WTC11 (cell line): ENCODE measurements around the gene SMIM13. TPM values are rescaled to one million over a fixed set of nuclear protein-coding genes. Genes with fewer than 3 reads are reported as not detected.
A peak's percentile ranks its signal among the peaks of the same experiment; 100 is the strongest.

Experiments used
- ATAC-seq: fragments of 200-7000 bp; cut with Tn5 transposase; 2 replicates; pipeline ENCODE4 v1.10.0; 2021; ENCODE audit warnings: mild to moderate bottlenecking, moderate library complexity
- CTCF ChIA-PET: fragments of 300-600 bp; sonication (Branson Sonifier 250); formaldehyde crosslinking; loops from one replicate; lab custom pipeline; 2021; ENCODE audit warnings: antibody characterized with exemption; lab: Charles Lee
- POLR2A ChIA-PET: fragments of 350-600 bp; sonication (Branson Sonifier 250); formaldehyde crosslinking; loops from one replicate; lab custom pipeline; 2021; ENCODE audit warnings: antibody characterized with exemption; lab: Charles Lee
- DNase-seq: peaks from one replicate; pipeline ENCODE4 v3.0.0; 2021; ENCODE audit warnings: low spot score
- H3K27ac Mint-ChIP-seq: 2 replicates; pipeline ENCODE4 v1.8.0; 2021; ENCODE audit warnings: mixed read lengths
- H3K27me3 Mint-ChIP-seq: 2 replicates; pipeline ENCODE4 v1.8.0; 2021; ENCODE audit warnings: low read depth, mild to moderate bottlenecking, moderate library complexity, mixed read lengths
- H3K36me3 Mint-ChIP-seq: 2 replicates; pipeline ENCODE4 v1.8.0; 2021; ENCODE audit warnings: mixed read lengths
- H3K4me1 Mint-ChIP-seq: 2 replicates; pipeline ENCODE4 v1.8.0; 2022; ENCODE audit warnings: mixed read lengths
- H3K4me3 Mint-ChIP-seq: 2 replicates; pipeline ENCODE4 v1.8.0; 2021; ENCODE audit warnings: mild to moderate bottlenecking, moderate library complexity, mixed read lengths
- H3K9me3 Mint-ChIP-seq: 2 replicates; pipeline ENCODE4 v1.8.0; 2021; ENCODE audit warnings: mixed read lengths
- ARID4B ChIP-seq: sonication (generic); formaldehyde crosslinking; IDR thresholded peaks from 2 replicates; pipeline ENCODE4 v1.8.0; 2023; ENCODE audit warnings: missing genetic modification reagents, mild to moderate bottlenecking, borderline replicate concordance
- ATF3 ChIP-seq: sonication (generic); formaldehyde crosslinking; conservative IDR thresholded peaks from 2 replicates; pipeline ENCODE4 v1.8.1; 2022; ENCODE audit warnings: mild to moderate bottlenecking, missing genetic modification reagents
- E2F1 ChIP-seq: sonication (generic); formaldehyde crosslinking; IDR thresholded peaks from 2 replicates; pipeline ENCODE4 v1.8.0; 2022; ENCODE audit warnings: mild to moderate bottlenecking, missing genetic modification reagents
- EMX1 ChIP-seq: fragments of 250-450 bp; sonication (Bioruptor Pico); IDR thresholded peaks from 2 replicates; pipeline ENCODE4 v1.8.0; 2021; ENCODE audit warnings: mild to moderate bottlenecking
- GABPB1 ChIP-seq: sonication (generic); formaldehyde crosslinking; IDR thresholded peaks from 2 replicates; pipeline ENCODE4 v1.8.1; 2023; ENCODE audit warnings: mild to moderate bottlenecking, missing genetic modification reagents
- GTF2I ChIP-seq: fragments of 250-450 bp; sonication (Bioruptor Pico); conservative IDR thresholded peaks from 2 replicates; pipeline ENCODE4 v1.4.0; 2021; ENCODE audit warnings: mild to moderate bottlenecking
- KAT7 ChIP-seq: sonication (generic); formaldehyde crosslinking; IDR thresholded peaks from 2 replicates; pipeline ENCODE4 v1.8.1; 2023; ENCODE audit warnings: missing genetic modification reagents, mild to moderate bottlenecking, borderline replicate concordance
- MXD4 ChIP-seq: fragments of 250-450 bp; sonication (Bioruptor Pico); IDR thresholded peaks from 2 replicates; pipeline ENCODE4 v1.8.0; 2021; ENCODE audit warnings: mild to moderate bottlenecking, moderate library complexity, borderline replicate concordance
- STAT6 ChIP-seq: sonication (generic); formaldehyde crosslinking; conservative IDR thresholded peaks from 2 replicates; pipeline ENCODE4 v1.8.1; 2023; ENCODE audit warnings: mild to moderate bottlenecking, low read depth, missing genetic modification reagents, moderate library complexity
- ZBTB21 ChIP-seq: sonication (generic); formaldehyde crosslinking; IDR thresholded peaks from 2 replicates; pipeline ENCODE4 v1.8.1; 2023; ENCODE audit warnings: mild to moderate bottlenecking, missing genetic modification reagents, borderline replicate concordance
- ZNF317 ChIP-seq: sonication (generic); formaldehyde crosslinking; IDR thresholded peaks from 2 replicates; pipeline ENCODE4 v1.8.1; 2023; ENCODE audit warnings: low read depth, mild to moderate bottlenecking, moderate library complexity, missing genetic modification reagents, borderline replicate concordance
- ZNF671 ChIP-seq: fragments of 250-450 bp; sonication (Bioruptor Pico); IDR thresholded peaks from 2 replicates; pipeline ENCODE4 v1.8.0; 2021; ENCODE audit warnings: mild to moderate bottlenecking
- total RNA-seq: library from RNA; stranded (reverse); gene quantifications from 3 replicates; pipeline ENCODE4 v1.2.3, GENCODE V29; 2021
- TF ChIP-seq, protein P1 (sequence below): fragments of 250-450 bp; sonication (Bioruptor Pico); conservative IDR thresholded peaks from 2 replicates; pipeline ENCODE4 v1.9.0; 2021; ENCODE audit warnings: mild to moderate bottlenecking
- TF ChIP-seq, protein P2 (sequence below): sonication (generic); formaldehyde crosslinking; IDR thresholded peaks from 2 replicates; pipeline ENCODE4 v1.8.1; 2022; ENCODE audit warnings: missing genetic modification reagents, borderline replicate concordance
- TF ChIP-seq, protein P3 (sequence below): fragments of 200-600 bp; IDR thresholded peaks from 2 replicates; pipeline ENCODE4 v1.8.0; 2022; ENCODE audit warnings: antibody characterized with exemption

SMIM13 gene
- total RNA-seq, 1 experiment from 2014 or later = 9.7 TPM

DNA sequence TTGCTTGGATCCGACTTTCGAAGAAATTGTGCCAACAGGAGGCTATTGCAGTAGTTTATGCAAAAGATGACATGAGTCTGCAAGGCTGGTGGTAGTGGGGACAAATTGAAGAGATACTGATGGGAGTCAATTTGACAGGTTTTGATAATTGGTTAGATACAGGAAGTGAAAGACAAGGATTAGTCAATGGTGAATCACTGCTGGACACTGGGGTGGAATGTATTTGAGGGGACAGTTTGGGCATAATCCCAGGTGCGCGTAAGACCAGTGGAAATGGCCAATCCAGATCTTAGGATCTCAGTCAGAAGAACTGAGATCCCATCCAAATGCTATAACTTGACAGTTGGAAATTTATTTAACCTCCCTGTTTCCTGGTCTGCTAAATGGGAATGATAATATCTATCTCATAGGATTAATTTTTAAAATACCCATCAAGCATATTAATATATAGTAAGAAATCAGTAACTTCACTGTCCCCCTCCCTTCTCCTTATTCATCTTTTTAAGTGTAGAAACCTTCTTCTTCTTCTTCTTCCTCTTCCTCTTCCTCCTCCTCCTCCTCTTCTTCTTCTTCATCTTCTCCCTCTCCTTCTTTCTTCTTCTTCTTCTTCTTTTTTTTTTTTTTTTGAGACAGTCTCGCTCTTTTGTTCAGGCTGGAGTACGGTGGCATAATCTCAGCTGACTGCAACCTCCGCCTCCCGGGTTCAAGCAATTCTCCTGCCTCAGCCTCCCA is 48.8 kb downstream of the SMIM13 start (continued):
- TF ChIP-seq STAT6 (CRISPR knock-in tag) = no peak
- TF ChIP-seq ZNF317 (CRISPR knock-in tag) = no peak
- TF ChIP-seq ZBTB21 (CRISPR knock-in tag) = no peak
- TF ChIP-seq, protein P1, sequence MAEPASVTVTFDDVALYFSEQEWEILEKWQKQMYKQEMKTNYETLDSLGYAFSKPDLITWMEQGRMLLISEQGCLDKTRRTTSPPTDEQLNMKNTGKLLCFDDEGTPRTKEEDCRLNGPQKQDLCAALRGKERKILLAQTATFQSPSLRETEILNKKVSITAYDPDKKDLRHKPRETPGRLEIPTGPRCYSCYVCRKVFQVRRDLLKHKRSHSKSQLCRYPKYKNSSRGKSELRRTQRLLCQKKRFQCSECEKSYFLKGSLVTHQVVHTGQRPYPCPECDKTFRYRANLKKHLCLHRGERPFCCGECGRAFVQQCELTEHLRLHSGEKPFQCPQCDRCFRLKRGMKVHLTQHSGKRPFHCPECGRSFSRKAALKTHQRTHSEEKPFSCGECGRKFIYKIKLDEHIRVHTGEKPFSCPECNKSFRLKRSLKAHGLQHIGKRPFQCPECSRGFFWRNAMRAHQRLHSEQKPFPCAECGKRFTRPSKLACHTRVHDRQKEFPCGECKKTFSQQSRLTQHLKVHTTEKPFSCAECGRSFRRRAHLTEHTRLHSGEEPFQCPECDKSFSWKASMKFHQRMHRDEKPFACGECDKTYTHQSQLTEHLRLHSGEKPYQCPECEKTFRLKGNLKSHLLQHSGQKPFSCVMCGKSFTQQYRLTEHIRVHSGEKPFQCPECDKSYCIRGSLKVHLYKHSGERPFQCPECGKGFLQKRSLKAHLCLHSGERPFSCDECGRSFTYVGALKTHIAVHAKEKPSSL (CRISPR knock-in tag) = no peak

- DNase-seq (no peak), ATAC-seq (no peak)
- CTCF ChIA-PET = interaction anchor here (0.6 to 2.7 kb wide), 9 partner anchors 24 to 353 kb away, joined by 3 to 22 read pairs (median 3); no protein-coding TSS in a partner anchor
- Mint-ChIP-seq H3K4me3 (no peak overlapping the region), H3K27me3 (no peaks in the 10 kb centered on the region), H3K36me3 (no peaks in the 10 kb centered on the region), H3K27ac (no peak overlapping the region), H3K4me1 (peaks cover 35% of the 10 kb centered on the region), H3K9me3 (peaks cover 3% of the 10 kb centered on the region; the same call in 1 of the 2 replicates)
- POLR2A ChIA-PET = no interaction called here
- TF ChIP-seq MXD4 (CRISPR knock-in tag) = no peak
- TF ChIP-seq KAT7 (CRISPR knock-in tag) = no peak
- TF ChIP-seq ZNF671 = no peak
- peak; percentile 87 for TF ChIP-seq GABPB1 (CRISPR knock-in tag)
- TF ChIP-seq GTF2I = no peak
- no peak for TF ChIP-seq EMX1 (CRISPR knock-in tag)
Observed at GRCh38 chr6:11143394-11144371, 50.0 kb downstream of the SMIM13 start.

DNA sequence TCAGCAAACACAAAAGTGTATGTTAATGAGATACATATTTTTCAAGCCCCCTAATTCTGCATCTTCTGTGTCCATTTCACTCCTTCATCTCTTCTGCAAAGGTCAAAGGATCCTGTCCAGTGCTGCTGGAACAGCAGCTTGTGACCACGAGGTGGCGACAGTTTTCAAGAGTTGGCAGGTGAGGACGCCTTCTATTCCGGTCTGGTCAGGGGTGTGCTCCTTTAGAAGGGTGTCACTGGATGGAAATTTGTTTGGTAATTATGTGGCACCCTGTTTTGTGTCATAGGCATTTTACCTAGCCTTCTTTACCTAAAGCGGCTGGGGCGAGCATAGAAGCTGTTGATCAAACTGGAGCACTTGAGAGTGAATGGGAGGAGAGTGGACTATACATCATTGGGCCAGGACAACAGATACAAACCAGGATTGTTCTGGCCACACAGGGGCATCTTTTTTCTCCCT is 50.8 kb downstream of the SMIM13 start:
- Mint-ChIP-seq H3K36me3 (no peaks in the 10 kb centered on the region), H3K4me3 (no peak overlapping the region), H3K4me1 (peaks cover 28% of the 10 kb centered on the region), H3K27ac (no peak overlapping the region), H3K9me3 (peaks cover 3% of the 10 kb centered on the region; the same call in 1 of the 2 replicates), H3K27me3 (no peaks in the 10 kb centered on the region)
- DNase-seq (peak; percentile 77), ATAC-seq (peak; percentile 81)
- ChIA-PET CTCF (interaction anchor here (0.9 to 2.7 kb wide), 8 partner anchors 23 to 352 kb away, joined by 3 to 22 read pairs (median 4); no protein-coding TSS in a partner anchor), POLR2A (no interaction called here)
- TF ChIP-seq ARID4B (CRISPR knock-in tag) (no peak), ATF3 (CRISPR knock-in tag) (no peak), E2F1 (CRISPR knock-in tag) (no peak)
- TF ChIP-seq, protein P2, sequence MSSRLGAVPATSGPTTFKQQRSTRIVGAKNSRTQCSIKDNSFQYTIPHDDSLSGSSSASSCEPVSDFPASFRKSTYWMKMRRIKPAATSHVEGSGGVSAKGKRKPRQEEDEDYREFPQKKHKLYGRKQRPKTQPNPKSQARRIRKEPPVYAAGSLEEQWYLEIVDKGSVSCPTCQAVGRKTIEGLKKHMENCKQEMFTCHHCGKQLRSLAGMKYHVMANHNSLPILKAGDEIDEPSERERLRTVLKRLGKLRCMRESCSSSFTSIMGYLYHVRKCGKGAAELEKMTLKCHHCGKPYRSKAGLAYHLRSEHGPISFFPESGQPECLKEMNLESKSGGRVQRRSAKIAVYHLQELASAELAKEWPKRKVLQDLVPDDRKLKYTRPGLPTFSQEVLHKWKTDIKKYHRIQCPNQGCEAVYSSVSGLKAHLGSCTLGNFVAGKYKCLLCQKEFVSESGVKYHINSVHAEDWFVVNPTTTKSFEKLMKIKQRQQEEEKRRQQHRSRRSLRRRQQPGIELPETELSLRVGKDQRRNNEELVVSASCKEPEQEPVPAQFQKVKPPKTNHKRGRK (CRISPR knock-in tag) = no peak
- TF ChIP-seq, protein P3, sequence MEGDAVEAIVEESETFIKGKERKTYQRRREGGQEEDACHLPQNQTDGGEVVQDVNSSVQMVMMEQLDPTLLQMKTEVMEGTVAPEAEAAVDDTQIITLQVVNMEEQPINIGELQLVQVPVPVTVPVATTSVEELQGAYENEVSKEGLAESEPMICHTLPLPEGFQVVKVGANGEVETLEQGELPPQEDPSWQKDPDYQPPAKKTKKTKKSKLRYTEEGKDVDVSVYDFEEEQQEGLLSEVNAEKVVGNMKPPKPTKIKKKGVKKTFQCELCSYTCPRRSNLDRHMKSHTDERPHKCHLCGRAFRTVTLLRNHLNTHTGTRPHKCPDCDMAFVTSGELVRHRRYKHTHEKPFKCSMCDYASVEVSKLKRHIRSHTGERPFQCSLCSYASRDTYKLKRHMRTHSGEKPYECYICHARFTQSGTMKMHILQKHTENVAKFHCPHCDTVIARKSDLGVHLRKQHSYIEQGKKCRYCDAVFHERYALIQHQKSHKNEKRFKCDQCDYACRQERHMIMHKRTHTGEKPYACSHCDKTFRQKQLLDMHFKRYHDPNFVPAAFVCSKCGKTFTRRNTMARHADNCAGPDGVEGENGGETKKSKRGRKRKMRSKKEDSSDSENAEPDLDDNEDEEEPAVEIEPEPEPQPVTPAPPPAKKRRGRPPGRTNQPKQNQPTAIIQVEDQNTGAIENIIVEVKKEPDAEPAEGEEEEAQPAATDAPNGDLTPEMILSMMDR = peak; percentile 67
